Liver (tissue), 9 donors: Measurements from ENCODE around the gene MON1B. TPM values are rescaled to one million over a fixed set of nuclear protein-coding genes. Genes with fewer than 3 reads are reported as not detected.

ENCODE experiments used
- DNase-seq: peaks from one replicate; pipeline ENCODE4 v3.0.0-alpha.2; 2017; ENCODE audit warnings: low spot score
- H3K27ac ChIP-seq, 2 donors: one replicate each; pipeline ENCODE4 v1.7.0; 2013; ENCODE audit warnings: inconsistent platforms in 2 of 2, low read length in 2 of 2, control low read depth in 1 of 2, low read depth in 1 of 2, mild to moderate bottlenecking in 1 of 2
- H3K27me3 ChIP-seq, 4 donors: one replicate each; pipeline versions ENCODE4 v1.6.1 to v1.7.0; 2013; ENCODE audit warnings: low read length in 3 of 4, inconsistent platforms in 1 of 4, mild to moderate bottlenecking in 1 of 4, moderate library complexity in 1 of 4; ENCODE audit not compliant: control insufficient read depth in 4 of 4, insufficient read depth in 4 of 4
- H3K36me3 ChIP-seq, 4 donors: one replicate each; pipeline versions ENCODE4 v1.6.1 to v1.7.0; 2013; ENCODE audit warnings: low read length in 3 of 4, mild to moderate bottlenecking in 3 of 4, low read depth in 1 of 4, moderate library complexity in 1 of 4; ENCODE audit not compliant: control insufficient read depth in 4 of 4, insufficient read depth in 3 of 4
- H3K4me1 ChIP-seq, 4 donors: one replicate each; pipeline versions ENCODE4 v1.6.1 to v1.7.0; 2013; ENCODE audit warnings: low read length in 3 of 4, mild to moderate bottlenecking in 3 of 4, moderate library complexity in 1 of 4; ENCODE audit not compliant: control insufficient read depth in 4 of 4, insufficient read depth in 4 of 4
- H3K4me3 ChIP-seq, 3 donors: one replicate each; pipeline versions ENCODE4 v1.6.1 to v1.7.0; 2013; ENCODE audit warnings: low read length in 3 of 3, control low read depth in 1 of 3, low read depth in 1 of 3, mild to moderate bottlenecking in 1 of 3
- H3K9ac ChIP-seq, 2 donors: one replicate each; pipeline ENCODE4 v1.7.0; 2013; ENCODE audit warnings: low read length in 2 of 2, mild to moderate bottlenecking in 2 of 2, moderate library complexity in 2 of 2, control low read depth in 1 of 2, low read depth in 1 of 2
- H3K9me3 ChIP-seq, 4 donors: one replicate each; pipeline versions ENCODE4 v1.6.1 to v1.7.0; 2013; ENCODE audit warnings: low read length in 3 of 4; ENCODE audit not compliant: control insufficient read depth in 4 of 4
- EGR1 ChIP-seq, 2 donors: IDR thresholded peaks; 2 replicates each; pipeline ENCODE4 v1.6.1; 2016 to 2018; ENCODE audit warnings: antibody characterized with exemption in 2 of 2, low read depth in 2 of 2
- FOXA1 ChIP-seq: IDR thresholded peaks from 2 replicates; pipeline ENCODE4 v1.6.1; 2016; ENCODE audit warnings: antibody characterized with exemption
- FOXA2 ChIP-seq: IDR thresholded peaks from 2 replicates; pipeline ENCODE4 v1.6.1; 2016; ENCODE audit warnings: antibody characterized with exemption
- GABPA ChIP-seq, 2 donors: IDR thresholded peaks in 1 of 2; conservative IDR thresholded peaks in 1 of 2; 2 replicates each; pipeline ENCODE4 v1.6.1; 2016; ENCODE audit warnings: antibody characterized with exemption in 2 of 2, mild to moderate bottlenecking in 1 of 2, moderate library complexity in 1 of 2
- HNF4A ChIP-seq, 2 donors: conservative IDR thresholded peaks; 2 replicates each; pipeline ENCODE4 v1.6.1; 2016; ENCODE audit warnings: antibody characterized with exemption in 2 of 2, mild to moderate bottlenecking in 2 of 2
- HNF4G ChIP-seq: IDR thresholded peaks from 2 replicates; pipeline ENCODE4 v1.6.1; 2016; ENCODE audit warnings: antibody characterized with exemption
- JUND ChIP-seq, 2 donors: IDR thresholded peaks; 2 replicates each; pipeline ENCODE4 v1.6.1; 2016; ENCODE audit warnings: antibody characterized with exemption in 2 of 2
- NR2F2 ChIP-seq: IDR thresholded peaks from 2 replicates; pipeline ENCODE4 v1.6.1; 2016; ENCODE audit warnings: antibody characterized with exemption
- RAD21 ChIP-seq, 2 donors: IDR thresholded peaks; 2 replicates each; pipeline ENCODE4 v1.6.1; 2016; ENCODE audit warnings: antibody characterized with exemption in 2 of 2, mild to moderate bottlenecking in 2 of 2
- SP1 ChIP-seq: IDR thresholded peaks from 2 replicates; pipeline ENCODE4 v1.6.1; 2018; ENCODE audit warnings: antibody characterized with exemption, mild to moderate bottlenecking
- TAF1 ChIP-seq: conservative IDR thresholded peaks from 2 replicates; pipeline ENCODE4 v1.6.1; 2016; ENCODE audit warnings: antibody characterized with exemption, mild to moderate bottlenecking
- YY1 ChIP-seq: IDR thresholded peaks from 2 replicates; pipeline ENCODE4 v1.6.1; 2016; ENCODE audit warnings: antibody characterized with exemption, mild to moderate bottlenecking
- WGBS: extraction: QIAGEN DNeasy Blood & Tissue Kit; methylation state at CpG from one replicate; pipeline ENCODE4 v1.1.7; 2013; 5-methylcytosine and 5-hydroxymethylcytosine counted together
- polyA plus RNA-seq, 2 donors: library from polyadenylated mRNA; stranded (reverse) in 1 of 2; unstranded in 1 of 2; fragments of 200-250 nt in 1 of 2; fragments of >200 nt in 1 of 2; fragmentation: Nextera tagmentation in 1 of 2; extraction: Ambion mirVana in 1 of 2; gene quantifications; one replicate each; pipeline versions ENCODE4 v1.2.1 to v1.2.3, GENCODE V29; 2013 to 2015
- total RNA-seq, 2 donors: library from RNA; depleted of rRNA; stranded (reverse); fragments of >200 nt; gene quantifications; one replicate each; pipeline ENCODE4 v1.2.3, GENCODE V29; 2014
- TF ChIP-seq, protein P1 (sequence below): IDR thresholded peaks from 2 replicates; pipeline ENCODE4 v1.6.1; 2016; ENCODE audit warnings: antibody characterized with exemption
- TF ChIP-seq, protein P2 (sequence below): IDR thresholded peaks from 2 replicates; pipeline ENCODE4 v1.6.1; 2016; ENCODE audit warnings: antibody characterized with exemption
- TF ChIP-seq, protein P3 (sequence below): fragments of 150-350 bp; IDR thresholded peaks from 2 replicates; pipeline ENCODE4 v1.5.1; 2017; ENCODE audit warnings: improper control_type of control experiment, low read depth, low read length; ENCODE audit not compliant: missing input control
- TF ChIP-seq, protein P4 (sequence below): IDR thresholded peaks from 2 replicates; pipeline ENCODE4 v1.6.1; 2016; ENCODE audit warnings: antibody characterized with exemption
- donor health status: healthy.
- donor health status: healthy.
- donor health status: healthy.
- donor health status: healthy.
- donor health status: healthy.

Gene MON1B
- total and polyA plus RNA-seq, 4 donors: 7.1 to 23.5 (median 12.4) TPM

DNA sequence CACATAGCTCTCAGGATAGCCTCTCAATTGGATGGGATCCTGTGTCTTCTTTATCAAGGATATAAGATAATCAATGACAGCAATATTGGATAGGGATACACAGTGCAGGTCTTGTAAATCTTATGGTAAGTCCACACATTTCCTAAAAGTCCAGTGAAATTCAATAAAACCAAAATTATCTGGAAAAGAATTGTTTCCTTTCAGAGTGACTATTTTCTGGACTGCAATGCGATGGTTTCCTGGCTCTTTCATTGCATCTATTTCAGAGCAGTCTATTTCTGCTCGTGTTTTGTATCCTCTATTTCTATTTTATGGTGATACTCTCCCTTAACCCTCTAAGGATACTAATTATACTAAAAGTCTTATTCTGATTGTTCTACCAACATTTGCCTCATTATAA, 24.3 kb upstream of the MON1B start:
- Histone ChIP-seq H3K27ac (no peak overlapping the region), H3K4me3 (no peak overlapping the region), H3K4me1 (no peaks in the 10 kb centered on the region), H3K9me3 (no peaks in the 10 kb centered on the region), H3K27me3 (peaks cover 0 to 8% (median 0%) of the 10 kb centered on the region in 4 donors), H3K9ac (no peak overlapping the region), H3K36me3 (no peaks in the 10 kb centered on the region)
- no peak for DNase-seq
- WGBS: 61% methylated on average over 2 of the region's 2 CpGs
- TF ChIP-seq, protein P1, sequence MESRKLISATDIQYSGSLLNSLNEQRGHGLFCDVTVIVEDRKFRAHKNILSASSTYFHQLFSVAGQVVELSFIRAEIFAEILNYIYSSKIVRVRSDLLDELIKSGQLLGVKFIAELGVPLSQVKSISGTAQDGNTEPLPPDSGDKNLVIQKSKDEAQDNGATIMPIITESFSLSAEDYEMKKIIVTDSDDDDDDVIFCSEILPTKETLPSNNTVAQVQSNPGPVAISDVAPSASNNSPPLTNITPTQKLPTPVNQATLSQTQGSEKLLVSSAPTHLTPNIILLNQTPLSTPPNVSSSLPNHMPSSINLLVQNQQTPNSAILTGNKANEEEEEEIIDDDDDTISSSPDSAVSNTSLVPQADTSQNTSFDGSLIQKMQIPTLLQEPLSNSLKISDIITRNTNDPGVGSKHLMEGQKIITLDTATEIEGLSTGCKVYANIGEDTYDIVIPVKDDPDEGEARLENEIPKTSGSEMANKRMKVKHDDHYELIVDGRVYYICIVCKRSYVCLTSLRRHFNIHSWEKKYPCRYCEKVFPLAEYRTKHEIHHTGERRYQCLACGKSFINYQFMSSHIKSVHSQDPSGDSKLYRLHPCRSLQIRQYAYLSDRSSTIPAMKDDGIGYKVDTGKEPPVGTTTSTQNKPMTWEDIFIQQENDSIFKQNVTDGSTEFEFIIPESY: no peak
- TF ChIP-seq NR2F2: no peak
- TF ChIP-seq RAD21 (IDR thresholded peaks at IDR 0.05): no peak
- TF ChIP-seq EGR1 (IDR thresholded peaks at IDR 0.05; ENCODE audit: low read depth in 2 of 2): no peak
- TF ChIP-seq GABPA (IDR thresholded peaks at IDR 0.05 in 1 of 2, conservative IDR thresholded peaks at IDR 0.05 in 1 of 2): no peak
- no peak for TF ChIP-seq TAF1
- TF ChIP-seq FOXA1: no peak
- TF ChIP-seq, protein P2, sequence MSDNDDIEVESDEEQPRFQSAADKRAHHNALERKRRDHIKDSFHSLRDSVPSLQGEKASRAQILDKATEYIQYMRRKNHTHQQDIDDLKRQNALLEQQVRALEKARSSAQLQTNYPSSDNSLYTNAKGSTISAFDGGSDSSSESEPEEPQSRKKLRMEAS: no peak
- no peak for TF ChIP-seq YY1
- TF ChIP-seq, protein P3, sequence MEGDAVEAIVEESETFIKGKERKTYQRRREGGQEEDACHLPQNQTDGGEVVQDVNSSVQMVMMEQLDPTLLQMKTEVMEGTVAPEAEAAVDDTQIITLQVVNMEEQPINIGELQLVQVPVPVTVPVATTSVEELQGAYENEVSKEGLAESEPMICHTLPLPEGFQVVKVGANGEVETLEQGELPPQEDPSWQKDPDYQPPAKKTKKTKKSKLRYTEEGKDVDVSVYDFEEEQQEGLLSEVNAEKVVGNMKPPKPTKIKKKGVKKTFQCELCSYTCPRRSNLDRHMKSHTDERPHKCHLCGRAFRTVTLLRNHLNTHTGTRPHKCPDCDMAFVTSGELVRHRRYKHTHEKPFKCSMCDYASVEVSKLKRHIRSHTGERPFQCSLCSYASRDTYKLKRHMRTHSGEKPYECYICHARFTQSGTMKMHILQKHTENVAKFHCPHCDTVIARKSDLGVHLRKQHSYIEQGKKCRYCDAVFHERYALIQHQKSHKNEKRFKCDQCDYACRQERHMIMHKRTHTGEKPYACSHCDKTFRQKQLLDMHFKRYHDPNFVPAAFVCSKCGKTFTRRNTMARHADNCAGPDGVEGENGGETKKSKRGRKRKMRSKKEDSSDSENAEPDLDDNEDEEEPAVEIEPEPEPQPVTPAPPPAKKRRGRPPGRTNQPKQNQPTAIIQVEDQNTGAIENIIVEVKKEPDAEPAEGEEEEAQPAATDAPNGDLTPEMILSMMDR: no peak
- no peak for TF ChIP-seq JUND (IDR thresholded peaks at IDR 0.05)
- no peak for TF ChIP-seq HNF4G
- no peak for TF ChIP-seq HNF4A (conservative IDR thresholded peaks at IDR 0.05)
- TF ChIP-seq FOXA2: no peak
- TF ChIP-seq, protein P4, sequence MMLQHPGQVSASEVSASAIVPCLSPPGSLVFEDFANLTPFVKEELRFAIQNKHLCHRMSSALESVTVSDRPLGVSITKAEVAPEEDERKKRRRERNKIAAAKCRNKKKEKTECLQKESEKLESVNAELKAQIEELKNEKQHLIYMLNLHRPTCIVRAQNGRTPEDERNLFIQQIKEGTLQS: no peak

DNA sequence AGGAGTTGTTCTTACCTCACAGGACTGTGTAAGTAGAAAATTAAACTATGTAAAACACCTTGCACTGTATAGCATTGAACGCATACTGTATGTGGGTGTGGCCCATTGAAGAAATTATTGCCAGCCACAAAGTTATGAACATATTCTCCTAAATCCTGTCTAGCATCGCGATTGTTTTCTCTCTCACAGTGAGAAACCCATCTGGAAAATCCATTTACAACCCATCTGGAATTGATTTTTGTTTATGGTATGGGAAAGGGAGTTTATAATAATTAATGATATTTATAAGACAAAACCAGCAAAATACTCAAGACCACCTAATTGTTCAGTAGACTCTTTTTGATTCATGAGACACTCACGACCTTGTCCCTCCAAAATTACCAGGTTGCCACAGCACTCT, 22.1 kb upstream of the MON1B start:
- TF ChIP-seq JUND (IDR thresholded peaks at IDR 0.05) (no peak), SP1 (no peak), GABPA (IDR thresholded peaks at IDR 0.05 in 1 of 2, conservative IDR thresholded peaks at IDR 0.05 in 1 of 2) (no peak), HNF4A (conservative IDR thresholded peaks at IDR 0.05) (no peak), HNF4G (no peak), NR2F2 (no peak), FOXA1 (no peak), YY1 (no peak), EGR1 (IDR thresholded peaks at IDR 0.05; ENCODE audit: low read depth in 2 of 2) (no peak), TAF1 (no peak)
- TF ChIP-seq, protein P3: no peak
- TF ChIP-seq, protein P4: no peak
- TF ChIP-seq, protein P2: no peak
- TF ChIP-seq, protein P1: no peak
- no peak overlapping the region for H3K27ac ChIP-seq
- peaks cover 0 to 3% (median 0%) of the 10 kb centered on the region in 4 donors for H3K27me3 ChIP-seq
- no peak overlapping the region for H3K9ac ChIP-seq
- WGBS: 66% methylated on average over 4 of the region's 4 CpGs
- H3K4me1 ChIP-seq: no peaks in the 10 kb centered on the region
- no peak overlapping the region for H3K4me3 ChIP-seq
- H3K9me3 ChIP-seq: no peaks in the 10 kb centered on the region
- no peak for DNase-seq
- no peaks in the 10 kb centered on the region for H3K36me3 ChIP-seq
